Uterus (tissue), 4 donors: ENCODE measurements around the gene ACTBL2. TPM values are rescaled to one million over a fixed set of nuclear protein-coding genes. Genes with fewer than 3 reads are reported as not detected.
"Not testable (repeated sequence)": the region's sequence is repeated elsewhere in the genome, so short reads cannot be mapped to it uniquely, and the experiment has no call there.

Experiments used
- DNase-seq, 2 donors: peaks; one replicate each; pipeline ENCODE4 v3.0.0-alpha.2; 2019 to 2020
- H3K27ac ChIP-seq, 2 donors: fragments of 200-600 bp; sonication (generic); 1 replicate in 1 of 2; 2 replicates in 1 of 2; pipeline ENCODE4 v1.5.1; 2016 to 2018
- H3K27me3 ChIP-seq, 2 donors: fragments of 200-600 bp; sonication (generic); one replicate each; pipeline ENCODE4 v1.5.1; 2018 to 2019; ENCODE audit warnings: control low read depth in 1 of 2
- H3K36me3 ChIP-seq, 2 donors: fragments of 200-600 bp; sonication (generic); one replicate each; pipeline ENCODE4 v1.5.1; 2019; ENCODE audit warnings: control low read depth in 1 of 2
- H3K4me1 ChIP-seq, 2 donors: fragments of 200-600 bp; sonication (generic); one replicate each; pipeline ENCODE4 v1.5.1; 2018 to 2019; ENCODE audit warnings: control low read depth in 1 of 2
- H3K4me3 ChIP-seq, 2 donors: fragments of 200-600 bp; sonication (generic); 1 replicate in 1 of 2; 2 replicates in 1 of 2; pipeline ENCODE4 v1.5.1; 2018 to 2019; ENCODE audit warnings: mild to moderate bottlenecking in 1 of 2
- H3K9me3 ChIP-seq, 2 donors: fragments of 200-600 bp; sonication (generic); one replicate each; pipeline ENCODE4 v1.5.1; 2019; ENCODE audit warnings: control low read depth in 1 of 2
- POLR2A ChIP-seq, 2 donors: fragments of 450-650 bp; IDR thresholded peaks; one replicate each; pipeline ENCODE4 v1.6.1; 2016; ENCODE audit warnings: antibody characterized with exemption in 2 of 2, mild to moderate bottlenecking in 1 of 2, moderate library complexity in 1 of 2
- intact Hi-C: fragments of 100-400 bp; cut with DNase I; formaldehyde crosslinking; loops from one replicate; pipeline ENCODE4 v1.15.1; 2023; ENCODE audit warnings: low total_unique reads
- total RNA-seq, 4 donors: library from RNA; depleted of rRNA in 3 of 4; stranded (reverse); fragments of >200 nt in 3 of 4; gene quantifications; one replicate each; pipeline versions ENCODE4 v1.1.0 to v1.2.4, GENCODE V29; 2014 to 2023
- TF ChIP-seq, protein P1 (sequence below), 4 experiments: fragments of 200-600 bp in 2 of 4; fragments of 450-650 bp in 2 of 4; sonication (generic) in 2 of 4; IDR thresholded peaks; one replicate each; pipeline ENCODE4 v1.5.1; 2016 to 2019; ENCODE audit warnings: antibody characterized with exemption in 4 of 4, mild to moderate bottlenecking in 2 of 4, moderate library complexity in 1 of 4
- donor health status: DM: yes; HTN: yes; CAD: no.

ACTBL2 gene
- not detected for total RNA-seq

DNA sequence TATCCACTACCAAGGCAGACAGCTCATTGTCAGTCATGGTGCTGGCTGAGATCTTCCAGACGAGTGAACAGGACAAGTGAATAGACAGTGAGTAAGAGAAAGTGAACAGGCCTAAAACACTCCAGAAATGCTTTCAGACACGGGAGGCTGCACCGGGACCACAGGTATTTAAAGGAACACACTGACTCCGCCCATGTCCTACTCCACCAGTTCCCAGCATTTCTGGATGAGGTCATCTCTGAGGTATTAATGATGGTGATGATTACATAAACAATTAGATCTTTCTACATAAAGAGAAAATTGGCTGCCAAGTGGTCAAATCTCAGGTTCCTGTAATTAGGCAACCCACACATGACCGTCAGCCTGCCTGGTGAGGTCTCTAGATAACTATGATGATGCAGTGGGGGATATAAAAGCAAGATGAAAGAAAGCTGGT lies at the start of gene ACTBL2:
ACTBL2 (minus strand) TSS at position 141 of the 436 bp plus-strand sequence; CDS start at position 37, 104 bp downstream.
- no peak for TF ChIP-seq POLR2A (IDR thresholded peaks at IDR 0.05)
- TF ChIP-seq, protein P1, sequence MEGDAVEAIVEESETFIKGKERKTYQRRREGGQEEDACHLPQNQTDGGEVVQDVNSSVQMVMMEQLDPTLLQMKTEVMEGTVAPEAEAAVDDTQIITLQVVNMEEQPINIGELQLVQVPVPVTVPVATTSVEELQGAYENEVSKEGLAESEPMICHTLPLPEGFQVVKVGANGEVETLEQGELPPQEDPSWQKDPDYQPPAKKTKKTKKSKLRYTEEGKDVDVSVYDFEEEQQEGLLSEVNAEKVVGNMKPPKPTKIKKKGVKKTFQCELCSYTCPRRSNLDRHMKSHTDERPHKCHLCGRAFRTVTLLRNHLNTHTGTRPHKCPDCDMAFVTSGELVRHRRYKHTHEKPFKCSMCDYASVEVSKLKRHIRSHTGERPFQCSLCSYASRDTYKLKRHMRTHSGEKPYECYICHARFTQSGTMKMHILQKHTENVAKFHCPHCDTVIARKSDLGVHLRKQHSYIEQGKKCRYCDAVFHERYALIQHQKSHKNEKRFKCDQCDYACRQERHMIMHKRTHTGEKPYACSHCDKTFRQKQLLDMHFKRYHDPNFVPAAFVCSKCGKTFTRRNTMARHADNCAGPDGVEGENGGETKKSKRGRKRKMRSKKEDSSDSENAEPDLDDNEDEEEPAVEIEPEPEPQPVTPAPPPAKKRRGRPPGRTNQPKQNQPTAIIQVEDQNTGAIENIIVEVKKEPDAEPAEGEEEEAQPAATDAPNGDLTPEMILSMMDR (IDR thresholded peaks at IDR 0.05): no peak
- Histone ChIP-seq H3K4me1 (no peaks in the 10 kb centered on the region), H3K4me3 (no peak within 1 kb of the TSS), H3K27ac (no peak within 1 kb of the TSS), H3K9me3 (no peaks in the 10 kb centered on the region), H3K27me3 (no peaks in the 10 kb centered on the region), H3K36me3 (no peaks in the 10 kb centered on the region)
- intact Hi-C loops: no loop called here
- no peak for DNase-seq

DNA sequence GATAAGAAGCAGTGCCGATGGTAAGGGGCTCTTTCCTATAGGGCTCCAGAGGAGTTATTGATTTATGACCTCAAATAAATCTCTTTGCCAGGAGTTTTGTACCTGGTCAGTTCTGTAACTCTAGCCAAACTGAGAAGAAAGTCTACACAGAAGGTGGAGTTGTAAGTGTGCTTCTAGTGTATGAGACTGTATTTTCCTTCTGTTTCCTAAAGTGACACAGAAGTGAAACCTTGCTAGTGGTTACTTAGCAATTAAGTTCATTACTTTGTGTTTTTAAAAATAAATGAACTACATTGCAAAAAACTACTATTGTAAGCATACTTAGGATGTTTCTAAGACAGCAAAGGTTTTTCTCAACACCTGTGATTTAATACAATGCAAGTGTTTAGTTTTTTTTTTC lies 48.7 kb upstream of the ACTBL2 start:
- DNase-seq: no peak
- H3K4me3 ChIP-seq: no peak overlapping the region
- H3K27ac ChIP-seq: no peak overlapping the region
- H3K4me1 ChIP-seq: no peaks in the 10 kb centered on the region
- H3K27me3 ChIP-seq: no peaks in the 10 kb centered on the region
- intact Hi-C loops: no loop called here
- H3K9me3 ChIP-seq: no peaks in the 10 kb centered on the region
- H3K36me3 ChIP-seq: no peaks in the 10 kb centered on the region
- TF ChIP-seq POLR2A (IDR thresholded peaks at IDR 0.05): no peak
- TF ChIP-seq, protein P1 (IDR thresholded peaks at IDR 0.05): no peak

DNA sequence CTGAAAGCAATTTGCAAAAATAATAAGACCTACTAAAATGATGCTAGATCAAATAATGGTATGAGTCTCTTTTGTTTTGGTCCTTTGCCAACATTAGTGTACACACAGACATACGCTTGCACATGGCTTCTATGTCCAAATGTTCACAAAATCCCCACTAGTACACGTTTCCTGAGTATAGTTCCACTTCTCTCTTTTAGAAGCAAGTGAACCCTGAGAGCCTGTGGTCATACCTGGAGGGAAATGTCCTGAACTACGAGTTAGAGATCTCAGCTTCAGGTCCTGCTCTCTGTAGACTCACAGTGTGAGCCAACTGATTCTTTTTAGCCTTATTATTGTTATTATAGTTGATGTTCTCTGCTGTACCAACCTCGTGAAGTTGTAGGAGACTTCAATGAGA lies 47.3 kb upstream of the ACTBL2 start:
- H3K4me3 ChIP-seq: no peak overlapping the region
- no peak overlapping the region for H3K27ac ChIP-seq
- no peaks in the 10 kb centered on the region for H3K27me3 ChIP-seq
- intact Hi-C loops: no loop called here
- H3K9me3 ChIP-seq: no peaks in the 10 kb centered on the region
- no peak for TF ChIP-seq POLR2A (IDR thresholded peaks at IDR 0.05)
- TF ChIP-seq, protein P1 (IDR thresholded peaks at IDR 0.05): no peak
- no peaks in the 10 kb centered on the region for H3K36me3 ChIP-seq
- no peaks in the 10 kb centered on the region for H3K4me1 ChIP-seq
- DNase-seq: no peak

DNA sequence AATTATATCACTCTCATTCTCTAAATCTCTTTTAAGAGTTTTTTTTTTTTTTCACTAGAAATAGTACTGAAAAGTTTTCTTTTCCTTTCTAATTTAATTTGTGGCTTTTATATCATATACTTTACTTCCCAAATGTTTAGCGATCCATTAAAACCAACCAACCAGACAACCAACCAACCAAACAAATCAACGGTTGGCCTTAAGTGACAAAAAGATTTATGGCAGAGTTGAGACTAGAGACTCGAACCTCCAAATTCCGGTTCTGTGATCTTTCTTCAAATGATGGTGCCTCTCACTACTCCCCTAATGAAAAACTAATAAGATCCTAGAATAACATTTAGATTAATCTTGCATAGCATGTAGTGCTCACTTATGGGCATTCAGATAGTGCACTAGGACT lies 45.3 kb upstream of the ACTBL2 start:
- Histone ChIP-seq H3K27me3 (no peaks in the 10 kb centered on the region), H3K27ac (no peak overlapping the region), H3K9me3 (no peaks in the 10 kb centered on the region), H3K4me1 (no peaks in the 10 kb centered on the region), H3K36me3 (no peaks in the 10 kb centered on the region), H3K4me3 (no peak overlapping the region)
- no peak for TF ChIP-seq POLR2A (IDR thresholded peaks at IDR 0.05)
- TF ChIP-seq, protein P1 (IDR thresholded peaks at IDR 0.05): no peak
- intact Hi-C loops: no loop called here
- no peak for DNase-seq

DNA sequence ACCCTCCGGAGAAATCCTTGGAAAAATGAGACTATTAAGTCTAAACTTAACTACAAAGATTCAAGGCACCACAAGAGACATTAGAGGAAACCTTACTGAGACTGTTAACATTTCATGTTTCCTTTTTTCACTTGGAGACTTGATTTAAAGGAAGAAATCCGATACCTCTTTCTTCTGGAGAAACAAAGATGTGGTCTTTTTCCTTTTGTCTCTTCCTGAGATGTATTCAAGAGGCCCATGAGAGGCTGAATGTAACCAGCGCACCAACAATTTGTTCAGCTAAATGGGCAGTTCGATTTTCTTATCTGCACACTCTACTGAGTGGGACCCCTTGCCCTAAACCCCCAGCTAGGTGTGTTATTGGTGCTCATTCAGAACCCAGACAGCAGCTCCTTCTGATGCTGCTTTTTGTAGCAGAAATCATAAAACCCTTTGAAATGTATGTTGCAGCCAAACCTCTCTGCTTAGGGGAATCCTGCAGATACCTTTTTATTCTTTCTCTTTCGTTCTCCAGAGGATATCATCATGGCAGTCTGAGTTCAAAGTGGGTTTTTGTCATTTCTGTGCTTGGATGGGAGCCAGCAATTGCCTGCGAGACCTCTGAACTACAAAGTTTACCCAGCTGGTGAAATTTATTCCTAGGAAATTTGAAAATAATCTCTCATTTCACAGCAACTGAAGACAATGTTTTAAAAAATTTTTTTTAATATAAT lies 41.9 kb upstream of the ACTBL2 start:
- DNase-seq: no peak
- Histone ChIP-seq H3K4me1 (no peaks in the 10 kb centered on the region), H3K27ac (no peak overlapping the region), H3K27me3 (no peaks in the 10 kb centered on the region), H3K36me3 (no peaks in the 10 kb centered on the region), H3K4me3 (no peak overlapping the region), H3K9me3 (no peaks in the 10 kb centered on the region)
- TF ChIP-seq, protein P1 (IDR thresholded peaks at IDR 0.05): no peak
- TF ChIP-seq POLR2A (IDR thresholded peaks at IDR 0.05): no peak
- intact Hi-C loops: no loop called here

DNA sequence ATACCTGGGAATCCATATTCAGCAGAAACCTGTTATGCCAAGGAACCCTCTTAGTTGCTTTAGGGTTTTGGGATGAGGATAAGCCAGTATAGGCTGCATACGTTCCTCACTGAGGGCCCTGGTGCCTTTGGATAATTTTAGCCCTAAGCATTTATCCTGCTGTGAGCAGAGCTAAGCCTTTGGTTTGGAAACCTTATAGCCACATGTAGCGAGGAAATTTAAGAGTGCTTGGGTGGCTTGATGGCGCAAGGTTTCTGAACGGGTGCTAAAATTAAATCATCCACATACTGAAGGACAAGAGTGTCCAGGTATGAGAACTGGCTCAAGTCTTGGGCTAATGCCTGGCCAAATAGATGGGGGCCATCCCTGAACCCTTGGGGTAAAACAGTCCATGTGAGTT lies 39.9 kb upstream of the ACTBL2 start:
- H3K36me3 ChIP-seq, H3K4me1 ChIP-seq, intact Hi-C loops, H3K27ac ChIP-seq, H3K4me3 ChIP-seq, H3K9me3 ChIP-seq, DNase-seq, H3K27me3 ChIP-seq: not testable (repeated sequence)

DNA sequence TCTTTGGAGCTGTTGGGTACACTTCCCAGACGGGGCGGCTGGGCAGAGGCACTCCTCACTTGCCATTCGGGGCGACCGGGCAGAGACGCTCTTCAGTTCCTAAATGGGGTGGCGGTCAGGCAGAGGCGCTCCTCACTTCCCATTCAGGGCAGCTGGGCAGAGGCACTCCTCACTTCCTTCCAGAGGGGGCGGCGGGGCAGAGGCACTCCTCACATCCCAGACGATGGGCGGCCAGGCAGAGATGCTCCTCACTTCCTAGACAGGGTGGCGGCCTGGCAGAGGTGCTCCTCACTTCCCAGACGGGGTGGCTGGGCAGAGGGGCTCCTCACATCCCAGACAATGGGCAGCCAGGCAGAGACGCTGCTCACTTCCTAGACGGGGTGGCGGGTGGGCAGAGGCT lies 35.8 kb upstream of the ACTBL2 start:
- H3K4me3 ChIP-seq, DNase-seq, intact Hi-C loops, H3K36me3 ChIP-seq, H3K4me1 ChIP-seq, H3K27me3 ChIP-seq, H3K27ac ChIP-seq, H3K9me3 ChIP-seq: not testable (repeated sequence)
